H1 (cell line): ENCODE data around the gene DYNLRB1. TPM values are rescaled to one million over a fixed set of nuclear protein-coding genes. Genes with fewer than 3 reads are reported as not detected.

Experiments
- ATF2 ChIP-seq: IDR thresholded peaks from 2 replicates; pipeline ENCODE4 v1.6.1; 2012; ENCODE audit warnings: low read length, inconsistent platforms
- BACH1 ChIP-seq: IDR thresholded peaks from 2 replicates; pipeline ENCODE4 v1.6.1; 2012; ENCODE audit warnings: low read length, improper control_type of control experiment
- CBX8 ChIP-seq: fragments of 300-800, 300-1000 bp; sonication (generic); IDR thresholded peaks from 2 replicates; pipeline ENCODE4 v1.7.1; 2016; ENCODE audit warnings: low read depth, low read length, borderline replicate concordance
- CHD1 ChIP-seq: IDR thresholded peaks from 2 replicates; pipeline ENCODE4 v1.6.1; 2012; ENCODE audit warnings: low read depth, low read length, improper control_type of control experiment
- EGR1 ChIP-seq: IDR thresholded peaks from 2 replicates; pipeline ENCODE4 v1.6.1; 2011; ENCODE audit warnings: low read depth, low read length, borderline replicate concordance
- EP300 ChIP-seq, 2 experiments: IDR thresholded peaks; 1 replicate in 1 of 2; 2 replicates in 1 of 2; pipeline ENCODE4 v1.6.1; 2011 to 2012; ENCODE audit warnings: low read depth in 2 of 2, low read length in 2 of 2, mild to moderate bottlenecking in 2 of 2, borderline replicate concordance in 1 of 2, inconsistent platforms in 1 of 2, moderate library complexity in 1 of 2
- EZH2 ChIP-seq: fragments of 200-600 bp; sonication (generic); IDR thresholded peaks from 2 replicates; pipeline ENCODE4 v1.7.1; 2012; ENCODE audit warnings: low read depth, mild to moderate bottlenecking, moderate library complexity, low read length, inconsistent platforms; ENCODE audit not compliant: severe bottlenecking
- HDAC6 ChIP-seq: IDR thresholded peaks from one replicate; pipeline ENCODE4 v1.7.1; 2012; ENCODE audit warnings: low read depth, mild to moderate bottlenecking, inconsistent platforms, low read length, moderate library complexity
- POLR2A ChIP-seq, 2 experiments: IDR thresholded peaks; 1 replicate in 1 of 2; 2 replicates in 1 of 2; pipeline ENCODE4 v1.6.1; 2011; ENCODE audit warnings: low read depth in 2 of 2, low read length in 2 of 2, mild to moderate bottlenecking in 2 of 2; ENCODE audit errors: control extremely low read depth in 1 of 2
- RFX5 ChIP-seq: IDR thresholded peaks from 2 replicates; pipeline ENCODE4 v1.6.1; 2011; ENCODE audit warnings: low read depth, low read length, improper control_type of control experiment, borderline replicate concordance
- RXRA ChIP-seq: IDR thresholded peaks from 2 replicates; pipeline ENCODE4 v1.6.1; 2011; ENCODE audit warnings: low read depth, mild to moderate bottlenecking, low read length, moderate library complexity; ENCODE audit not compliant: insufficient read depth
- TAF1 ChIP-seq: IDR thresholded peaks from 2 replicates; pipeline ENCODE4 v1.6.1; 2011; ENCODE audit warnings: mild to moderate bottlenecking, low read depth, low read length
- polyA plus RNA-seq, 7 experiments: library from polyadenylated mRNA; depleted of rRNA in 3 of 7; stranded (reverse) in 5 of 7; unstranded in 2 of 7; fragments of >200 nt in 5 of 7; fragments of 200-250 nt in 2 of 7; gene quantifications; 1 replicate in 5 of 7; 2 replicates in 1 of 7; 4 replicates in 1 of 7; pipeline versions ENCODE4 v1.2.1 to v1.2.3, GENCODE V29; 2011 to 2013; ENCODE audit warnings: missing spikeins in 2 of 7, mixed read lengths in 2 of 7
- total RNA-seq: library from RNA; stranded (reverse); fragmentation: NEBNext Ultra II Directional; extraction: Animal tissue kit (Norgen Biotek cat#: 25700); gene quantifications from 2 replicates; pipeline ENCODE4 v1.2.1, GENCODE V29; 2021

The DYNLRB1 gene
- total and polyA plus RNA-seq, 2 of the 8 experiments (the other 6 are each of a cell fraction or from before 2014, with no cell fraction given): 109 to 214 TPM

- no peak for TF ChIP-seq ATF2
- TF ChIP-seq BACH1: no peak
- TF ChIP-seq POLR2A (IDR thresholded peaks at IDR 0.05; ENCODE audit: control extremely low read depth in 1 of 2, low read depth in 2 of 2, low read length in 2 of 2): no peak
- no peak for TF ChIP-seq RXRA
- no peak for TF ChIP-seq EGR1
- TF ChIP-seq EZH2: no peak
- no peak for TF ChIP-seq CHD1
- TF ChIP-seq HDAC6: no peak
- no peak for TF ChIP-seq CBX8
- no peak for TF ChIP-seq EP300 (IDR thresholded peaks at IDR 0.05; ENCODE audit: borderline replicate concordance in 1 of 2, low read depth in 2 of 2, low read length in 2 of 2)
- no peak for TF ChIP-seq TAF1
- no peak for TF ChIP-seq RFX5
Measured at GRCh38 chr20:34525709-34526416, 9.6 kb downstream of the DYNLRB1 start (continued).
